Epithelial cell of alveolus of lung (primary cell): ENCODE results near the gene GRHL3. TPM values are rescaled to one million over a fixed set of nuclear protein-coding genes. Genes with fewer than 3 reads are reported as not detected.

ENCODE experiments used
- total RNA-seq: library from RNA; depleted of rRNA; stranded (reverse); fragments of >200 nt; gene quantifications from 2 replicates; pipeline ENCODE4 v1.2.1, GENCODE V29; 2015

GRHL3 gene
- total RNA-seq = 0.13 TPM in 1 of 2 replicates, not detected in the other

GRCh38 chr1:24319312-24319863 lies at the start of gene GRHL3:
Gene GRHL3, plus strand, starts transcription at chr1:24319357. Its CDS starts 195 bp downstream, at chr1:24319552.

Other genes starting within 250 kb of the GRHL3 start
- 0.08 and 0.13 TPM in 2 replicates for gene MYOM3, start 207.2 kb upstream of the GRHL3 start, total RNA-seq
- gene IL22RA1, start 176.2 kb upstream of the GRHL3 start, total RNA-seq = not detected in 2 replicates
- gene IFNLR1, start 132.1 kb upstream of the GRHL3 start, total RNA-seq = 0.78 TPM in 1 of 2 replicates, not detected in the other
- gene STPG1, start 94.4 kb downstream of the GRHL3 start, total RNA-seq = 3.6 and 4.2 TPM in 2 replicates
- 19.9 and 25.2 TPM in 2 replicates for gene NIPAL3, start 96.4 kb downstream of the GRHL3 start, total RNA-seq
- gene RCAN3, start 183.5 kb downstream of the GRHL3 start, total RNA-seq = 5.7 and 8.0 TPM in 2 replicates
- not detected in 2 replicates for gene NCMAP, start 236.7 kb downstream of the GRHL3 start, total RNA-seq